HepG2 (cell line): ENCODE measurements around the gene RTN1. TPM values are rescaled to one million over a fixed set of nuclear protein-coding genes. Genes with fewer than 3 reads are reported as not detected.
A peak's percentile ranks its signal among the peaks of the same experiment; 100 is the strongest.

Experiments used
- ATM ChIP-seq: fragments of 450-650 bp; IDR thresholded peaks from 2 replicates; pipeline ENCODE4 v1.7.1; 2017; ENCODE audit warnings: mild to moderate bottlenecking, borderline replicate concordance
- CHCHD3 ChIP-seq: sonication (generic); formaldehyde crosslinking; IDR thresholded peaks from 2 replicates; pipeline ENCODE4 v1.8.0; 2022; ENCODE audit warnings: mild to moderate bottlenecking, missing genetic modification reagents, moderate library complexity
- KDM2A ChIP-seq: sonication (generic); formaldehyde crosslinking; IDR thresholded peaks from 2 replicates; pipeline ENCODE4 v1.4.0; 2020; ENCODE audit warnings: low read depth, missing genetic modification reagents, borderline replicate concordance
- RBAK ChIP-seq: sonication (generic); formaldehyde crosslinking; IDR thresholded peaks from 2 replicates; pipeline ENCODE4 v1.5.1; 2020; ENCODE audit warnings: mild to moderate bottlenecking, missing genetic modification reagents
- SIX4 ChIP-seq: sonication (generic); formaldehyde crosslinking; IDR thresholded peaks from 2 replicates; pipeline ENCODE4 v1.4.0; 2020; ENCODE audit warnings: missing genetic modification reagents
- ZNF160 ChIP-seq: sonication (generic); formaldehyde crosslinking; IDR thresholded peaks from 2 replicates; pipeline ENCODE4 v1.8.0; 2022; ENCODE audit warnings: mild to moderate bottlenecking, inconsistent platforms, missing genetic modification reagents
- polyA plus RNA-seq, 8 experiments: library from polyadenylated mRNA; depleted of rRNA in 3 of 8; stranded (reverse) in 7 of 8; unstranded in 1 of 8; fragments of >200 nt; fragmentation: Illumina TruSeq in 4 of 8; extraction: Trizol in 4 of 8; gene quantifications; 2 replicates each; pipeline versions ENCODE4 v1.2.1 to v1.2.3, GENCODE V29; 2011 to 2016; ENCODE audit warnings: low read depth in 4 of 8, missing spikeins in 1 of 8, mixed read lengths in 1 of 8; ENCODE audit not compliant: insufficient read depth in 1 of 8
- total RNA-seq, 5 experiments: library from RNA; depleted of rRNA; stranded (reverse); fragments of >200 nt; fragmentation: Illumina TruSeq; extraction: Trizol; gene quantifications; 2 replicates each; pipeline ENCODE4 v1.2.3, GENCODE V29; 2016; ENCODE audit warnings: low read depth in 1 of 5
- TF ChIP-seq, protein P1 (sequence below): sonication (generic); formaldehyde crosslinking; IDR thresholded peaks from 2 replicates; pipeline ENCODE4 v1.4.0; 2020; ENCODE audit warnings: mild to moderate bottlenecking, missing genetic modification reagents, borderline replicate concordance
- TF ChIP-seq, protein P2 (sequence below): sonication (generic); formaldehyde crosslinking; IDR thresholded peaks from one replicate; pipeline ENCODE4 v1.5.1; 2020; ENCODE audit warnings: mild to moderate bottlenecking, missing genetic modification reagents; ENCODE audit errors: not compliant biosample characterization
- TF ChIP-seq, protein P3 (sequence below): sonication (generic); formaldehyde crosslinking; IDR thresholded peaks from 2 replicates; pipeline ENCODE4 v1.4.0; 2020; ENCODE audit warnings: missing genetic modification reagents
- TF ChIP-seq, protein P4 (sequence below): IDR thresholded peaks from 2 replicates; pipeline ENCODE4 v1.6.1; 2016; ENCODE audit warnings: missing genetic modification reagents, missing compliant biosample characterization

Gene RTN1
- total and polyA plus RNA-seq, 2 of the 13 experiments (the other 11 are each of a cell fraction or from before 2014, with no cell fraction given) = 0.04 to 0.18 TPM

DNA sequence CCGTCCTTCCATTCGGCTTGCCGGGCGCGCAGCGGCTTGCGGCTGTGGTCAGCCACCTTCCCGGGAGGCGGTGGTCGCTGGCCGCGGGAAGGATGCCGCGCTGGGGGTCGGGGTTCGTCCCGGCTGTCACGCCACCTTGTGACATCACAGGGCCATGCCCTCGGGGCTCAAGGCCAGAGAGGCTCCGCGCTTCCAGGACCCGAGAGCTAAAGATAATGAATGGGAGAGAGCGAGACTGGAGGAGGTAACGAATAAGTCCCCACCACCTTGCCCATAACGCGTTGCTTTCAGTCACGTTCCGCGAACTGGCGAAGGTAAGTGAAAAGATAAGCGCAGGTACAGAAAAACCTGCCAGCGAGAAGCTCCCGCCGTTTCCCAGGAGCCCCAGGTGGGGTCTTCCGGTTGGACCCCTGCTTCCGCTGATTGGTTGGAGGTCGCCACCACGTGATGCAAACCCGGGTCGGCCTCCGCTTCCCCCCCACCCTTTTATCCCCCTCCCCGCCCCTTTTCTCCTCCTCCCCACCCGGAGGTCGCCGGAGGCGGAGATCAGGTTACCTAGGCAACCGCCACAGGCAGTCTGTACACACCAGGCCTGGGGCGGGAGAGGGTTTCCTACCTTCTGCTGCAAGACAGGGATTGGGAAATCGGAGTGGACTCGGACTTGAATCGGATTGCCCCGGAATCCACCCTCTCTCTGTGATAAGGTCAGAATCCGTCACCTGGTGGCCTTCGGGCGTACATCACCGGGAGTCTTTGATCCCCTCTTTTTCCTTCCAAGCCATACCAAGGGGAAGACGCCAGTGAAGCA, 49.2 kb upstream of the RTN1 start, which contains the start of gene LRRC9 (continued):
- TF ChIP-seq, protein P1, sequence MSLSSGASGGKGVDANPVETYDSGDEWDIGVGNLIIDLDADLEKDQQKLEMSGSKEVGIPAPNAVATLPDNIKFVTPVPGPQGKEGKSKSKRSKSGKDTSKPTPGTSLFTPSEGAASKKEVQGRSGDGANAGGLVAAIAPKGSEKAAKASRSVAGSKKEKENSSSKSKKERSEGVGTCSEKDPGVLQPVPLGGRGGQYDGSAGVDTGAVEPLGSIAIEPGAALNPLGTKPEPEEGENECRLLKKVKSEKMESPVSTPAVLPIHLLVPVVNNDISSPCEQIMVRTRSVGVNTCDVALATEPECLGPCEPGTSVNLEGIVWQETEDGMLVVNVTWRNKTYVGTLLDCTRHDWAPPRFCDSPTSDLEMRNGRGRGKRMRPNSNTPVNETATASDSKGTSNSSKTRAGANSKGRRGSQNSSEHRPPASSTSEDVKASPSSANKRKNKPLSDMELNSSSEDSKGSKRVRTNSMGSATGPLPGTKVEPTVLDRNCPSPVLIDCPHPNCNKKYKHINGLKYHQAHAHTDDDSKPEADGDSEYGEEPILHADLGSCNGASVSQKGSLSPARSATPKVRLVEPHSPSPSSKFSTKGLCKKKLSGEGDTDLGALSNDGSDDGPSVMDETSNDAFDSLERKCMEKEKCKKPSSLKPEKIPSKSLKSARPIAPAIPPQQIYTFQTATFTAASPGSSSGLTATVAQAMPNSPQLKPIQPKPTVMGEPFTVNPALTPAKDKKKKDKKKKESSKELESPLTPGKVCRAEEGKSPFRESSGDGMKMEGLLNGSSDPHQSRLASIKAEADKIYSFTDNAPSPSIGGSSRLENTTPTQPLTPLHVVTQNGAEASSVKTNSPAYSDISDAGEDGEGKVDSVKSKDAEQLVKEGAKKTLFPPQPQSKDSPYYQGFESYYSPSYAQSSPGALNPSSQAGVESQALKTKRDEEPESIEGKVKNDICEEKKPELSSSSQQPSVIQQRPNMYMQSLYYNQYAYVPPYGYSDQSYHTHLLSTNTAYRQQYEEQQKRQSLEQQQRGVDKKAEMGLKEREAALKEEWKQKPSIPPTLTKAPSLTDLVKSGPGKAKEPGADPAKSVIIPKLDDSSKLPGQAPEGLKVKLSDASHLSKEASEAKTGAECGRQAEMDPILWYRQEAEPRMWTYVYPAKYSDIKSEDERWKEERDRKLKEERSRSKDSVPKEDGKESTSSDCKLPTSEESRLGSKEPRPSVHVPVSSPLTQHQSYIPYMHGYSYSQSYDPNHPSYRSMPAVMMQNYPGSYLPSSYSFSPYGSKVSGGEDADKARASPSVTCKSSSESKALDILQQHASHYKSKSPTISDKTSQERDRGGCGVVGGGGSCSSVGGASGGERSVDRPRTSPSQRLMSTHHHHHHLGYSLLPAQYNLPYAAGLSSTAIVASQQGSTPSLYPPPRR (CRISPR knock-in tag) = no peak
- TF ChIP-seq RBAK (CRISPR knock-in tag) (no peak), CHCHD3 (no peak), ATM (no peak), KDM2A (CRISPR knock-in tag) (peak; percentile 33; the same call in 1 of the 2 replicates), ZNF160 (no peak), SIX4 (no peak)
- TF ChIP-seq, protein P2, sequence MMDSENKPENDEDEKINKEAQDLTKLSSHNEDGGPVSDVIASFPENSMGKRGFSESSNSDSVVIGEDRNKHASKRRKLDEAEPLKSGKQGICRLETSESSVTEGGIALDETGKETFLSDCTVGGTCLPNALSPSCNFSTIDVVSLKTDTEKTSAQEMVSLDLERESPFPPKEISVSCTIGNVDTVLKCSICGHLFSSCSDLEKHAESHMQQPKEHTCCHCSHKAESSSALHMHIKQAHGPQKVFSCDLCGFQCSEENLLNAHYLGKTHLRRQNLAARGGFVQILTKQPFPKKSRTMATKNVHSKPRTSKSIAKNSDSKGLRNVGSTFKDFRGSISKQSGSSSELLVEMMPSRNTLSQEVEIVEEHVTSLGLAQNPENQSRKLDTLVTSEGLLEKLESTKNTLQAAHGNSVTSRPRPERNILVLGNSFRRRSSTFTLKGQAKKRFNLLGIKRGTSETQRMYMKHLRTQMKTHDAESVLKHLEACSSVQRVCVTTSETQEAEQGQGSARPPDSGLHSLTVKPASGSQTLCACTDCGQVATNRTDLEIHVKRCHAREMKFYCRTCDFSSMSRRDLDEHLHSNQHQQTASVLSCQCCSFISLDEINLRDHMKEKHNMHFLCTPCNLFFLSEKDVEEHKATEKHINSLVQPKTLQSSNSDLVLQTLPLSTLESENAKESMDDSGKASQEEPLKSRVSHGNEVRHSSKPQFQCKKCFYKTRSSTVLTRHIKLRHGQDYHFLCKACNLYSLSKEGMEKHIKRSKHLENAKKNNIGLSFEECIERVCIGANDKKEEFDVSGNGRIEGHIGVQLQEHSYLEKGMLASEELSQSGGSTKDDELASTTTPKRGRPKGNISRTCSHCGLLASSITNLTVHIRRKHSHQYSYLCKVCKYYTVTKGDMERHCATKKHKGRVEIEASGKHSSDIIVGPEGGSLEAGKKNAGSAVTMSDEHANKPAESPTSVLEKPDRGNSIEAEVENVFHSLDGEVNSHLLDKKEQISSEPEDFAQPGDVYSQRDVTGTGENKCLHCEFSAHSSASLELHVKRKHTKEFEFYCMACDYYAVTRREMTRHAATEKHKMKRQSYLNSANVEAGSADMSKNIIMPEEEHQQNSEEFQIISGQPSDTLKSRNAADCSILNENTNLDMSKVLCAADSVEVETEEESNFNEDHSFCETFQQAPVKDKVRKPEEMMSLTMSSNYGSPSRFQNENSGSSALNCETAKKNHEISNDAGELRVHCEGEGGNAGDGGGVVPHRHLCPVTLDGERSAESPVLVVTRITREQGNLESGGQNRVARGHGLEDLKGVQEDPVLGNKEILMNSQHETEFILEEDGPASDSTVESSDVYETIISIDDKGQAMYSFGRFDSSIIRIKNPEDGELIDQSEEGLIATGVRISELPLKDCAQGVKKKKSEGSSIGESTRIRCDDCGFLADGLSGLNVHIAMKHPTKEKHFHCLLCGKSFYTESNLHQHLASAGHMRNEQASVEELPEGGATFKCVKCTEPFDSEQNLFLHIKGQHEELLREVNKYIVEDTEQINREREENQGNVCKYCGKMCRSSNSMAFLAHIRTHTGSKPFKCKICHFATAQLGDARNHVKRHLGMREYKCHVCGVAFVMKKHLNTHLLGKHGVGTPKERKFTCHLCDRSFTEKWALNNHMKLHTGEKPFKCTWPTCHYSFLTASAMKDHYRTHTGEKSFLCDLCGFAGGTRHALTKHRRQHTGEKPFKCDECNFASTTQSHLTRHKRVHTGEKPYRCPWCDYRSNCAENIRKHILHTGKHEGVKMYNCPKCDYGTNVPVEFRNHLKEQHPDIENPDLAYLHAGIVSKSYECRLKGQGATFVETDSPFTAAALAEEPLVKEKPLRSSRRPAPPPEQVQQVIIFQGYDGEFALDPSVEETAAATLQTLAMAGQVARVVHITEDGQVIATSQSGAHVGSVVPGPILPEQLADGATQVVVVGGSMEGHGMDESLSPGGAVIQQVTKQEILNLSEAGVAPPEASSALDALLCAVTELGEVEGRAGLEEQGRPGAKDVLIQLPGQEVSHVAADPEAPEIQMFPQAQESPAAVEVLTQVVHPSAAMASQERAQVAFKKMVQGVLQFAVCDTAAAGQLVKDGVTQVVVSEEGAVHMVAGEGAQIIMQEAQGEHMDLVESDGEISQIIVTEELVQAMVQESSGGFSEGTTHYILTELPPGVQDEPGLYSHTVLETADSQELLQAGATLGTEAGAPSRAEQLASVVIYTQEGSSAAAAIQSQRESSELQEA (CRISPR knock-in tag) = no peak
- TF ChIP-seq, protein P3, sequence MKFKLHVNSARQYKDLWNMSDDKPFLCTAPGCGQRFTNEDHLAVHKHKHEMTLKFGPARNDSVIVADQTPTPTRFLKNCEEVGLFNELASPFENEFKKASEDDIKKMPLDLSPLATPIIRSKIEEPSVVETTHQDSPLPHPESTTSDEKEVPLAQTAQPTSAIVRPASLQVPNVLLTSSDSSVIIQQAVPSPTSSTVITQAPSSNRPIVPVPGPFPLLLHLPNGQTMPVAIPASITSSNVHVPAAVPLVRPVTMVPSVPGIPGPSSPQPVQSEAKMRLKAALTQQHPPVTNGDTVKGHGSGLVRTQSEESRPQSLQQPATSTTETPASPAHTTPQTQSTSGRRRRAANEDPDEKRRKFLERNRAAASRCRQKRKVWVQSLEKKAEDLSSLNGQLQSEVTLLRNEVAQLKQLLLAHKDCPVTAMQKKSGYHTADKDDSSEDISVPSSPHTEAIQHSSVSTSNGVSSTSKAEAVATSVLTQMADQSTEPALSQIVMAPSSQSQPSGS (CRISPR knock-in tag) = peak; percentile 41; the same call in 1 of the 2 replicates
- TF ChIP-seq, protein P4, sequence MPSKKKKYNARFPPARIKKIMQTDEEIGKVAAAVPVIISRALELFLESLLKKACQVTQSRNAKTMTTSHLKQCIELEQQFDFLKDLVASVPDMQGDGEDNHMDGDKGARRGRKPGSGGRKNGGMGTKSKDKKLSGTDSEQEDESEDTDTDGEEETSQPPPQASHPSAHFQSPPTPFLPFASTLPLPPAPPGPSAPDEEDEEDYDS = peak; percentile 20; the same call in 1 of the 2 replicates
